ENCODE data around the gene DMAP1. TPM values are rescaled to one million over a fixed set of nuclear protein-coding genes. Genes with fewer than 3 reads are reported as not detected.

Gene DMAP1
- total and polyA plus RNA-seq, 8 donors: 29.7 to 141 (median 66.6) TPM

GRCh38 chr1:44220001-44220751 is 6.9 kb downstream of the DMAP1 start:
- H3K27ac ChIP-seq: no peak overlapping the region
- H3K4me3 ChIP-seq: no peak overlapping the region
- intact Hi-C loops (cut with DNase I; ENCODE audit: low total_unique reads): no loop called here
- WGBS, 5 donors: 63 to 79% (median 76%) methylated on average over 23 to 31 of the region's 31 CpGs
- DNase-seq: no peak
- TF ChIP-seq POLR2AphosphoS5 (IDR thresholded peaks at IDR 0.05) (no peak), POLR2A (IDR thresholded peaks at IDR 0.05) (no peak), CTCF (IDR thresholded peaks at IDR 0.05) (no peak), EP300 (IDR thresholded peaks at IDR 0.05) (no peak)
- H3K4me1 ChIP-seq: peaks cover 0 to 13% (median 0%) of the 10 kb centered on the region in 4 donors
- H3K27me3 ChIP-seq: no peaks in the 10 kb centered on the region
- H3K9me3 ChIP-seq: no peaks in the 10 kb centered on the region
- peaks cover 33 to 74% (median 68%) of the 10 kb centered on the region in 4 donors for H3K36me3 ChIP-seq

GRCh38 chr1:44220755-44221154 is 7.5 kb downstream of the DMAP1 start:
- intact Hi-C loops (cut with DNase I; ENCODE audit: low total_unique reads): no loop called here
- Histone ChIP-seq H3K9me3 (no peaks in the 10 kb centered on the region), H3K36me3 (peaks cover 33 to 69% (median 63%) of the 10 kb centered on the region in 4 donors), H3K4me3 (no peak overlapping the region), H3K4me1 (peaks cover 0 to 13% (median 0%) of the 10 kb centered on the region in 4 donors), H3K27ac (no peak overlapping the region), H3K27me3 (no peaks in the 10 kb centered on the region)
- DNase-seq: no peak
- 78 to 91% (median 83%) methylated on average over 8 to 10 of the region's 10 CpGs for WGBS, 5 donors
- TF ChIP-seq POLR2A (IDR thresholded peaks at IDR 0.05) (no peak), CTCF (IDR thresholded peaks at IDR 0.05) (no peak), POLR2AphosphoS5 (IDR thresholded peaks at IDR 0.05) (no peak), EP300 (IDR thresholded peaks at IDR 0.05) (no peak)

GRCh38 chr1:44221769-44222168 is 8.5 kb downstream of the DMAP1 start:
- Histone ChIP-seq H3K27ac (no peak overlapping the region), H3K4me1 (peaks cover 0 to 13% (median 0%) of the 10 kb centered on the region in 4 donors), H3K36me3 (peaks cover 33 to 62% (median 55%) of the 10 kb centered on the region in 4 donors), H3K9me3 (no peaks in the 10 kb centered on the region), H3K4me3 (no peak overlapping the region), H3K27me3 (no peaks in the 10 kb centered on the region)
- DNase-seq: no peak
- intact Hi-C loops (cut with DNase I; ENCODE audit: low total_unique reads): no loop called here
- WGBS, 5 donors: 89 to 92% (median 90%) methylated on average over 23 of the region's 23 CpGs
- TF ChIP-seq POLR2AphosphoS5 (IDR thresholded peaks at IDR 0.05) (no peak), CTCF (IDR thresholded peaks at IDR 0.05) (no peak), POLR2A (IDR thresholded peaks at IDR 0.05) (no peak), EP300 (IDR thresholded peaks at IDR 0.05) (no peak)

GRCh38 chr1:44222397-44223186 is 9.3 kb downstream of the DMAP1 start:
- no peaks in the 10 kb centered on the region for H3K27me3 ChIP-seq
- intact Hi-C loops (cut with DNase I; ENCODE audit: low total_unique reads): no loop called here
- H3K9me3 ChIP-seq: no peaks in the 10 kb centered on the region
- 75 to 84% (median 79%) methylated on average over 5 of the region's 5 CpGs for WGBS, 5 donors
- TF ChIP-seq POLR2A (IDR thresholded peaks at IDR 0.05) (no peak), POLR2AphosphoS5 (IDR thresholded peaks at IDR 0.05) (no peak), CTCF (IDR thresholded peaks at IDR 0.05) (no peak), EP300 (IDR thresholded peaks at IDR 0.05) (no peak)
- no peak overlapping the region for H3K27ac ChIP-seq
- H3K4me3 ChIP-seq: no peak overlapping the region
- DNase-seq: no peak
- peaks cover 0 to 8% (median 0%) of the 10 kb centered on the region in 4 donors for H3K4me1 ChIP-seq
- peaks cover 33 to 58% (median 51%) of the 10 kb centered on the region in 4 donors for H3K36me3 ChIP-seq
